ENCODE measurements around the gene PPP1R3D. TPM values are rescaled to one million over a fixed set of nuclear protein-coding genes. Genes with fewer than 3 reads are reported as not detected.

Gene PPP1R3D
- total and polyA plus RNA-seq, 9 of the 15 experiments (the other 6 are each of a cell fraction or from before 2014, with no cell fraction given): 0.35 to 3.3 (median 1.8) TPM

DNA sequence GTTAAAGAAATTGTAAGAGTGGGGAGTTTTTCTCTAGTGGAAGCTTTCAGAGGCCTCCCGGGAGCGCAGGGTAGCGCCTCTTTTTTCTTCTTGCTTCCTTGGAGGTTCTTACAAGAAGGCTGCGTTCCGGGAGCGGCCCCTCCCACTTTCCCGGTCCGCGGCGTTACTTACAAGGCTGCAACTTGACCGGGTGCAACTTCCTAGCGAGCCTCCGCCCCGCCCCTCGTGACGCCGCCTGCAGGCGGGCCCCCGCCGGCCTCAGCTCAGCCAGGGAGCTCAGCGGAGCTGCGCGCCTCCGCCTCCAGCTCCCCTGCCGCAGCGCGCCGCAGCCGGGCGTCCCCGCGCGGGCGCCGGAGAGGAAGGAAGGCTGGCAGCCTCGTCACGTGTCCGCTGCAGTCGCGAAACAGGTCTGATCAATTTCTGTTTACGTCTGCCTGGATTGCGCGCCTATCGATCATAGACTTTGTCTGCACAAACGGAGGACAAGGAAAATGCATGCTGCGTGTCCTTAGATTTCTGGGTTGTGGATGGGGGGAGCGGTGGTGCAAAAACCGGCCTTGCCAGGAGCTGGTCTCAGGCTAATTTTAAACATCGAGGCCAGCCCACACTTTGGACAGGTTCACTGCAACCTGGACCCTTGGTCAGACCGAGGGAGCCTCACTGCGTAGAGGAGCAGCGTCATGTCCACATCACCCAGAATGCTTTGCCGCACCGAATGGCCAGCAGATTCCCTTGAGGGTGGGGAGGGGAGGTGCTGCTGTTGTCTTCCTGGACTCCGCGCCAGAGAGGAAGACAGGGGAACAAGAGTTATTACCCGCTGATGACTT, at the start of gene PPP1R3D, which contains the start of gene FAM217B (continued):
- TF ChIP-seq, protein P1, sequence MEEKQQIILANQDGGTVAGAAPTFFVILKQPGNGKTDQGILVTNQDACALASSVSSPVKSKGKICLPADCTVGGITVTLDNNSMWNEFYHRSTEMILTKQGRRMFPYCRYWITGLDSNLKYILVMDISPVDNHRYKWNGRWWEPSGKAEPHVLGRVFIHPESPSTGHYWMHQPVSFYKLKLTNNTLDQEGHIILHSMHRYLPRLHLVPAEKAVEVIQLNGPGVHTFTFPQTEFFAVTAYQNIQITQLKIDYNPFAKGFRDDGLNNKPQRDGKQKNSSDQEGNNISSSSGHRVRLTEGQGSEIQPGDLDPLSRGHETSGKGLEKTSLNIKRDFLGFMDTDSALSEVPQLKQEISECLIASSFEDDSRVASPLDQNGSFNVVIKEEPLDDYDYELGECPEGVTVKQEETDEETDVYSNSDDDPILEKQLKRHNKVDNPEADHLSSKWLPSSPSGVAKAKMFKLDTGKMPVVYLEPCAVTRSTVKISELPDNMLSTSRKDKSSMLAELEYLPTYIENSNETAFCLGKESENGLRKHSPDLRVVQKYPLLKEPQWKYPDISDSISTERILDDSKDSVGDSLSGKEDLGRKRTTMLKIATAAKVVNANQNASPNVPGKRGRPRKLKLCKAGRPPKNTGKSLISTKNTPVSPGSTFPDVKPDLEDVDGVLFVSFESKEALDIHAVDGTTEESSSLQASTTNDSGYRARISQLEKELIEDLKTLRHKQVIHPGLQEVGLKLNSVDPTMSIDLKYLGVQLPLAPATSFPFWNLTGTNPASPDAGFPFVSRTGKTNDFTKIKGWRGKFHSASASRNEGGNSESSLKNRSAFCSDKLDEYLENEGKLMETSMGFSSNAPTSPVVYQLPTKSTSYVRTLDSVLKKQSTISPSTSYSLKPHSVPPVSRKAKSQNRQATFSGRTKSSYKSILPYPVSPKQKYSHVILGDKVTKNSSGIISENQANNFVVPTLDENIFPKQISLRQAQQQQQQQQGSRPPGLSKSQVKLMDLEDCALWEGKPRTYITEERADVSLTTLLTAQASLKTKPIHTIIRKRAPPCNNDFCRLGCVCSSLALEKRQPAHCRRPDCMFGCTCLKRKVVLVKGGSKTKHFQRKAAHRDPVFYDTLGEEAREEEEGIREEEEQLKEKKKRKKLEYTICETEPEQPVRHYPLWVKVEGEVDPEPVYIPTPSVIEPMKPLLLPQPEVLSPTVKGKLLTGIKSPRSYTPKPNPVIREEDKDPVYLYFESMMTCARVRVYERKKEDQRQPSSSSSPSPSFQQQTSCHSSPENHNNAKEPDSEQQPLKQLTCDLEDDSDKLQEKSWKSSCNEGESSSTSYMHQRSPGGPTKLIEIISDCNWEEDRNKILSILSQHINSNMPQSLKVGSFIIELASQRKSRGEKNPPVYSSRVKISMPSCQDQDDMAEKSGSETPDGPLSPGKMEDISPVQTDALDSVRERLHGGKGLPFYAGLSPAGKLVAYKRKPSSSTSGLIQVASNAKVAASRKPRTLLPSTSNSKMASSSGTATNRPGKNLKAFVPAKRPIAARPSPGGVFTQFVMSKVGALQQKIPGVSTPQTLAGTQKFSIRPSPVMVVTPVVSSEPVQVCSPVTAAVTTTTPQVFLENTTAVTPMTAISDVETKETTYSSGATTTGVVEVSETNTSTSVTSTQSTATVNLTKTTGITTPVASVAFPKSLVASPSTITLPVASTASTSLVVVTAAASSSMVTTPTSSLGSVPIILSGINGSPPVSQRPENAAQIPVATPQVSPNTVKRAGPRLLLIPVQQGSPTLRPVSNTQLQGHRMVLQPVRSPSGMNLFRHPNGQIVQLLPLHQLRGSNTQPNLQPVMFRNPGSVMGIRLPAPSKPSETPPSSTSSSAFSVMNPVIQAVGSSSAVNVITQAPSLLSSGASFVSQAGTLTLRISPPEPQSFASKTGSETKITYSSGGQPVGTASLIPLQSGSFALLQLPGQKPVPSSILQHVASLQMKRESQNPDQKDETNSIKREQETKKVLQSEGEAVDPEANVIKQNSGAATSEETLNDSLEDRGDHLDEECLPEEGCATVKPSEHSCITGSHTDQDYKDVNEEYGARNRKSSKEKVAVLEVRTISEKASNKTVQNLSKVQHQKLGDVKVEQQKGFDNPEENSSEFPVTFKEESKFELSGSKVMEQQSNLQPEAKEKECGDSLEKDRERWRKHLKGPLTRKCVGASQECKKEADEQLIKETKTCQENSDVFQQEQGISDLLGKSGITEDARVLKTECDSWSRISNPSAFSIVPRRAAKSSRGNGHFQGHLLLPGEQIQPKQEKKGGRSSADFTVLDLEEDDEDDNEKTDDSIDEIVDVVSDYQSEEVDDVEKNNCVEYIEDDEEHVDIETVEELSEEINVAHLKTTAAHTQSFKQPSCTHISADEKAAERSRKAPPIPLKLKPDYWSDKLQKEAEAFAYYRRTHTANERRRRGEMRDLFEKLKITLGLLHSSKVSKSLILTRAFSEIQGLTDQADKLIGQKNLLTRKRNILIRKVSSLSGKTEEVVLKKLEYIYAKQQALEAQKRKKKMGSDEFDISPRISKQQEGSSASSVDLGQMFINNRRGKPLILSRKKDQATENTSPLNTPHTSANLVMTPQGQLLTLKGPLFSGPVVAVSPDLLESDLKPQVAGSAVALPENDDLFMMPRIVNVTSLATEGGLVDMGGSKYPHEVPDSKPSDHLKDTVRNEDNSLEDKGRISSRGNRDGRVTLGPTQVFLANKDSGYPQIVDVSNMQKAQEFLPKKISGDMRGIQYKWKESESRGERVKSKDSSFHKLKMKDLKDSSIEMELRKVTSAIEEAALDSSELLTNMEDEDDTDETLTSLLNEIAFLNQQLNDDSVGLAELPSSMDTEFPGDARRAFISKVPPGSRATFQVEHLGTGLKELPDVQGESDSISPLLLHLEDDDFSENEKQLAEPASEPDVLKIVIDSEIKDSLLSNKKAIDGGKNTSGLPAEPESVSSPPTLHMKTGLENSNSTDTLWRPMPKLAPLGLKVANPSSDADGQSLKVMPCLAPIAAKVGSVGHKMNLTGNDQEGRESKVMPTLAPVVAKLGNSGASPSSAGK (IDR thresholded peaks at IDR 0.05): peak; percentile 77
- TF ChIP-seq ZNF408 (CRISPR knock-in tag; IDR thresholded peaks at IDR 0.05; ENCODE audit: low read depth) (no peak), NFXL1 (CRISPR knock-in tag; IDR thresholded peaks at IDR 0.05) (no peak), ZBTB7A (IDR thresholded peaks at IDR 0.05; ENCODE audit: borderline replicate concordance, control insufficient read depth, low read depth, low read length) (no peak; the same call in 1 of the 2 replicates), KLF16 (IDR thresholded peaks at IDR 0.05) (no peak), FOXA1 (IDR thresholded peaks at IDR 0.05; ENCODE audit: borderline replicate concordance) (no peak), NFIC (IDR thresholded peaks at IDR 0.05) (peak; percentile 34; the same call in 1 of the 2 replicates), NFYB (IDR thresholded peaks at IDR 0.05; ENCODE audit: extremely low read depth, insufficient read length) (no peak), TCF7 (IDR thresholded peaks at IDR 0.05; ENCODE audit: borderline replicate concordance) (no peak), SLC30A9 (CRISPR knock-in tag; IDR thresholded peaks at IDR 0.05) (no peak)
- TF ChIP-seq, protein P2, sequence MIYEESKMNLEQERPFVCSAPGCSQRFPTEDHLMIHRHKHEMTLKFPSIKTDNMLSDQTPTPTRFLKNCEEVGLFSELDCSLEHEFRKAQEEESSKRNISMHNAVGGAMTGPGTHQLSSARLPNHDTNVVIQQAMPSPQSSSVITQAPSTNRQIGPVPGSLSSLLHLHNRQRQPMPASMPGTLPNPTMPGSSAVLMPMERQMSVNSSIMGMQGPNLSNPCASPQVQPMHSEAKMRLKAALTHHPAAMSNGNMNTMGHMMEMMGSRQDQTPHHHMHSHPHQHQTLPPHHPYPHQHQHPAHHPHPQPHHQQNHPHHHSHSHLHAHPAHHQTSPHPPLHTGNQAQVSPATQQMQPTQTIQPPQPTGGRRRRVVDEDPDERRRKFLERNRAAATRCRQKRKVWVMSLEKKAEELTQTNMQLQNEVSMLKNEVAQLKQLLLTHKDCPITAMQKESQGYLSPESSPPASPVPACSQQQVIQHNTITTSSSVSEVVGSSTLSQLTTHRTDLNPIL (CRISPR knock-in tag; IDR thresholded peaks at IDR 0.05): no peak
